HepG2 (cell line): Measurements from ENCODE around the gene ORC3. TPM values are rescaled to one million over a fixed set of nuclear protein-coding genes. Genes with fewer than 3 reads are reported as not detected.

Experiments
- CBX1 ChIP-seq: IDR thresholded peaks from one replicate; pipeline ENCODE4 v1.6.1; 2016; ENCODE audit warnings: antibody characterized with exemption, low read depth
- CCDC6 ChIP-seq: sonication (generic); formaldehyde crosslinking; IDR thresholded peaks from 2 replicates; pipeline ENCODE4 v1.8.1; 2022; ENCODE audit warnings: mild to moderate bottlenecking, missing genetic modification reagents, moderate library complexity
- CEBPB ChIP-seq: IDR thresholded peaks from 2 replicates; pipeline ENCODE4 v1.6.1; 2011; ENCODE audit warnings: low read depth, low read length, improper control_type of control experiment, borderline replicate concordance
- ISL2 ChIP-seq: sonication (generic); formaldehyde crosslinking; IDR thresholded peaks from 2 replicates; pipeline ENCODE4 v1.5.0; 2020; ENCODE audit warnings: missing genetic modification reagents
- NFIC ChIP-seq: IDR thresholded peaks from 2 replicates; pipeline ENCODE4 v1.6.1; 2012; ENCODE audit warnings: mild to moderate bottlenecking, low read length, inconsistent platforms
- NR1H2 ChIP-seq: sonication (generic); formaldehyde crosslinking; IDR thresholded peaks from 2 replicates; pipeline ENCODE4 v1.8.1; 2022; ENCODE audit warnings: low read depth, missing genetic modification reagents, borderline replicate concordance
- PAXIP1 ChIP-seq: sonication (generic); formaldehyde crosslinking; conservative IDR thresholded peaks from 2 replicates; pipeline ENCODE4 v1.4.0; 2020; ENCODE audit warnings: mild to moderate bottlenecking, missing genetic modification reagents, moderate library complexity
- PBX2 ChIP-seq: IDR thresholded peaks from 2 replicates; pipeline ENCODE4 v1.6.1; 2016; ENCODE audit warnings: control low read depth
- RBM22 ChIP-seq: fragments of 200-400 bp; formaldehyde crosslinking; optimal IDR thresholded peaks from 2 replicates; pipeline ENCODE3; 2017; ENCODE audit warnings: mild to moderate bottlenecking, low read length, moderate library complexity
- TBP ChIP-seq: sonication (generic); formaldehyde crosslinking; IDR thresholded peaks from 2 replicates; pipeline ENCODE4 v1.5.0; 2020; ENCODE audit warnings: missing genetic modification reagents
- ZHX2 ChIP-seq, 2 experiments: sonication (generic) in 1 of 2; formaldehyde crosslinking in 1 of 2; IDR thresholded peaks; 2 replicates each; pipeline versions ENCODE4 v1.6.1 to v1.9.0; 2014 to 2022; ENCODE audit warnings: antibody characterized with exemption in 1 of 2, borderline replicate concordance in 1 of 2, inconsistent platforms in 1 of 2, low read depth in 1 of 2, missing genetic modification reagents in 1 of 2
- ZMYM3 ChIP-seq: sonication (generic); formaldehyde crosslinking; IDR thresholded peaks from 2 replicates; pipeline ENCODE4 v1.5.1; 2020; ENCODE audit warnings: mild to moderate bottlenecking, missing genetic modification reagents
- ZMYM4 ChIP-seq: sonication (generic); formaldehyde crosslinking; IDR thresholded peaks from 2 replicates; pipeline ENCODE4 v1.8.1; 2023; ENCODE audit warnings: mild to moderate bottlenecking, missing genetic modification reagents
- ZNF10 ChIP-seq: sonication (generic); formaldehyde crosslinking; IDR thresholded peaks from 2 replicates; pipeline ENCODE4 v1.4.0; 2020; ENCODE audit warnings: mild to moderate bottlenecking, low read depth, missing genetic modification reagents, borderline replicate concordance
- ZNF251 ChIP-seq: sonication (generic); formaldehyde crosslinking; IDR thresholded peaks from 2 replicates; pipeline ENCODE4 v1.9.0; 2021; ENCODE audit warnings: mild to moderate bottlenecking, missing genetic modification reagents
- ZNF3 ChIP-seq: IDR thresholded peaks from 2 replicates; pipeline ENCODE4 v1.7.0; 2017; ENCODE audit warnings: inconsistent platforms
- ZNF44 ChIP-seq: sonication (generic); formaldehyde crosslinking; IDR thresholded peaks from 2 replicates; pipeline ENCODE4 v1.5.1; 2020; ENCODE audit warnings: mild to moderate bottlenecking, missing genetic modification reagents
- ZNF569 ChIP-seq: sonication (generic); formaldehyde crosslinking; IDR thresholded peaks from 2 replicates; pipeline ENCODE4 v1.5.0; 2020; ENCODE audit warnings: mild to moderate bottlenecking, missing genetic modification reagents, moderate library complexity, borderline replicate concordance
- ZNF772 ChIP-seq: sonication (generic); formaldehyde crosslinking; IDR thresholded peaks from 2 replicates; pipeline ENCODE4 v1.5.0; 2020; ENCODE audit warnings: mild to moderate bottlenecking, missing genetic modification reagents
- ZSCAN20 ChIP-seq: sonication (generic); formaldehyde crosslinking; IDR thresholded peaks from 2 replicates; pipeline ENCODE4 v1.4.0; 2020; ENCODE audit warnings: missing genetic modification reagents, mild to moderate bottlenecking, borderline replicate concordance
- polyA plus RNA-seq, 8 experiments: library from polyadenylated mRNA; depleted of rRNA in 3 of 8; stranded (reverse) in 7 of 8; unstranded in 1 of 8; fragments of >200 nt; fragmentation: Illumina TruSeq in 4 of 8; extraction: Trizol in 4 of 8; gene quantifications; 2 replicates each; pipeline versions ENCODE4 v1.2.1 to v1.2.3, GENCODE V29; 2011 to 2016; ENCODE audit warnings: low read depth in 4 of 8, missing spikeins in 1 of 8, mixed read lengths in 1 of 8; ENCODE audit not compliant: insufficient read depth in 1 of 8
- total RNA-seq, 5 experiments: library from RNA; depleted of rRNA; stranded (reverse); fragments of >200 nt; fragmentation: Illumina TruSeq; extraction: Trizol; gene quantifications; 2 replicates each; pipeline ENCODE4 v1.2.3, GENCODE V29; 2016; ENCODE audit warnings: low read depth in 1 of 5

The ORC3 gene
- total and polyA plus RNA-seq, 2 of the 13 experiments (the other 11 are each of a cell fraction or from before 2014, with no cell fraction given), result 21.8 to 43.5 TPM

GRCh38 chr6:87573307-87574024, 16.5 kb upstream of the ORC3 start (continued):
- TF ChIP-seq ZHX2 (IDR thresholded peaks at IDR 0.05; ENCODE audit: low read depth) (no peak), ZHX2 (CRISPR knock-in tag; IDR thresholded peaks at IDR 0.05; ENCODE audit: borderline replicate concordance) (no peak), ZNF44 (CRISPR knock-in tag) (no peak), NR1H2 (no peak), PBX2 (CRISPR knock-in tag) (no peak), ZNF10 (CRISPR knock-in tag) (no peak), ZNF772 (CRISPR knock-in tag) (no peak), RBM22 (no peak), ZNF569 (CRISPR knock-in tag) (no peak), CEBPB (peak; percentile 47; the same call in 1 of the 2 replicates), ZNF3 (no peak), PAXIP1 (CRISPR knock-in tag) (peak; percentile 57; the same call in 1 of the 2 replicates), ZMYM3 (no peak), CCDC6 (CRISPR knock-in tag) (no peak), ZNF251 (CRISPR knock-in tag) (no peak), ISL2 (peak; percentile 82), NFIC (peak; percentile 59), ZMYM4 (CRISPR knock-in tag) (peak; percentile 43; the same call in 1 of the 2 replicates), CBX1 (no peak), TBP (CRISPR knock-in tag) (no peak), ZSCAN20 (no peak)
